NCI-H1048 (cell line): ENCODE measurements around the gene NXPH4.

Experiments used
- DNase-seq: peaks from one replicate; lab custom pipeline; 2025; lab: John Stamatoyannopoulos, UW

Gene NXPH4

GRCh38 chr12:57203791-57204190 lies 12.8 kb upstream of the NXPH4 start:
- no peak for DNase-seq

GRCh38 chr12:57204454-57204853 lies 12.1 kb upstream of the NXPH4 start:
- no peak for DNase-seq

DNA sequence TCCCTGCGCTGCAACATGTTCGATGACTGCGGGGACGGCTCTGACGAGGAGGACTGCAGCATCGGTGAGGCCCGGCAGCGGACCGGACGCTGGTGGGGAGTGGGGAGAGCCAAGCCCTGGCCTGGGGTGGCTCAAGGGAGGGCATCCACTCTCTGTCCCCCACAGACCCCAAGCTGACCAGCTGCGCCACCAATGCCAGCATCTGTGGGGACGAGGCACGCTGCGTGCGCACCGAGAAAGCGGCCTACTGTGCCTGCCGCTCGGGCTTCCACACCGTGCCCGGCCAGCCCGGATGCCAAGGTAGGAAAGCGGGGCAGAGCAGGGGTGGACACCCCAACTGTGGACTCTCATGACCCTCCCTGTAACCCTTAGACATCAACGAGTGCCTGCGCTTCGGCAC lies 11.4 kb upstream of the NXPH4 start:
- DNase-seq = no peak

DNA sequence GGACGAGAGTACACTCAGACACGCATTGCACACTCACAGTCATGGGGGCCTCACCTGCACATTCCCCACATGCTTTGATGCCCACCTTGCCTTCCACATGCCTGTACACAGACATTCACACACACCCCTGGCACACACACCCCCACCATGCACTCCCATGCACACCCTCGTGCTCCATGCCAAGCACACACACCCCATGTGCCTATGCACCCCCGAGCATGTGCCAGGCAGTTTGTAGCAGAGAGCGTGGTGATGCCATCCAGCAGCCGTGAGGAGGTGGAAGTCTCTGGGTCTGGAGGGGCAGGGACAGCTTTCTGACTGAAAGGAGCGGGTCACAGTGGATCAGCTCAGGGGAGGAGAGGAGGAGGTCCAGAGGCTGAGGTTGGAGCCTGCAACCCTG lies 10.7 kb upstream of the NXPH4 start:
- no peak for DNase-seq

DNA sequence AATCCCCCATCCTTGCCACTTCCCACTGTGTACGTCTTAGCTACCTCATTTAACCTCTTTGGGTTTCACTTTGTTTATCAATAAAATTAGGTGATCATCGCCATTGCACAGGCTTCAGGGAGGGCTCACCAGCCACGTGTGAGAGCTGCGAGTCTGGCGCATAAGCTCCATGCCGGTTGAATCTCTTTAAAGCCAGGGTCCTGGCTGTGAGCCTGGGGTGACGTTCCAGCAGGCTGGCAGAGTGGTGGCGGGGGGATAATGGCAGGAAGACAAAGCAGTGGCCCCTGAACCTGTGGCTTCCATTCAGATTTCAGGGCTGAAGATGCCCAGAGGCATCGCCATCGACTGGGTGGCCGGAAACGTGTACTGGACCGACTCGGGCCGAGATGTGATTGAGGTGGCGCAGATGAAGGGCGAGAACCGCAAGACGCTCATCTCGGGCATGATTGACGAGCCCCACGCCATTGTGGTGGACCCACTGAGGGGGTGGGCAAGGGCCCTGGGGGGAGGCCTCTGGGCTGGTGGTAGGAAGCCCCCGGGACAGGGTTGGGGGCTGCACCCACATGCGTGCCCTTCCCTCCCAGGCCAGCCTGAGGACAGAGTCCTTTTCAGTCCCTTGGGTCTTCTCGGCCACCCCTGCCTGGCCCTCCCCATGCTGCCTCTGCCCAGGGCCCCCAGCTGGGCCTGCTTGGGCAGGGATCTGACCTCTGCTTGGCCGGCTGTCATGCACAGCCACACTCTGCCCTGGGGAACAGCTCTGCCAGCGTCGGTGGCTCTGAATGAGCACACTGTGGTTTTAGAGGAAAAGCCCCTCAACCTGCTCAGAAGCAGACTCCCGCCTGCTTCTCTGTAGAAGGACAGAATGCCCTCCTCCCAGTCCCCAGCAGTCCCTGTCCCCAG lies 8.6 kb upstream of the NXPH4 start:
- DNase-seq = no peak

- no peak for DNase-seq
These were observed 7.8 kb upstream of the NXPH4 start for GRCh38 chr12:57208631-57209282.

GRCh38 chr12:57209916-57210315 lies 6.7 kb upstream of the NXPH4 start:
- DNase-seq = no peak

GRCh38 chr12:57210461-57210860 lies 6.1 kb upstream of the NXPH4 start:
- DNase-seq = no peak

DNA sequence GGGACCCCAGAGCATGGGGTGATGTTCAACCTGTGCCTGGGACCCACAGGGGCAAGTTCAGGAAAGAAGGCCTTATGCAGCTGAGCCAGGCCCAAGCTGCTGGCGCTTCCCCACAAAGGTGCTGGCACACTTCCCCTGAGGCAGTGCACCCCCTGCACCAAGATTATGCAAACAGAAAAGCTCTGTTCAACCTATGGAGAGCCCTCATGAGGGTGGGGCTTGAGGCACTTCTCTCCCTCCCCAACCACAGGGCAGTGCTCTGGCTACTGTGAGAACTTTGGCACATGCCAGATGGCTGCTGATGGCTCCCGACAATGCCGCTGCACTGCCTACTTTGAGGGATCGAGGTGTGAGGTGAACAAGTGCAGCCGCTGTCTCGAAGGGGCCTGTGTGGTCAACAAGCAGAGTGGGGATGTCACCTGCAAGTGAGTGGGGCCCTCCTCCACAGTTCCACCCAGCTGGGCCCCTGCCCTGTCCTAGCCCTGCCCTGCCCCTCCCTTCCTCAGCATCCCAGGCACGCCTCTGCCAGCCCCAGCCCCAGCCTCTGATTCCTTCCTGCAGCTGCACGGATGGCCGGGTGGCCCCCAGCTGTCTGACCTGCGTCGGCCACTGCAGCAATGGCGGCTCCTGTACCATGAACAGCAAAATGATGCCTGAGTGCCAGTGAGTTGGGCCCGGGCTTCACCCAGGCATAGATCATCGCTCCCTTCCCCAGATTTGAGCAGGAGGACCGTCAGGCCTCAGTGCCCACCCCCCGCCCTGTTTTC lies 5.5 kb upstream of the NXPH4 start:
- no peak for DNase-seq

DNA sequence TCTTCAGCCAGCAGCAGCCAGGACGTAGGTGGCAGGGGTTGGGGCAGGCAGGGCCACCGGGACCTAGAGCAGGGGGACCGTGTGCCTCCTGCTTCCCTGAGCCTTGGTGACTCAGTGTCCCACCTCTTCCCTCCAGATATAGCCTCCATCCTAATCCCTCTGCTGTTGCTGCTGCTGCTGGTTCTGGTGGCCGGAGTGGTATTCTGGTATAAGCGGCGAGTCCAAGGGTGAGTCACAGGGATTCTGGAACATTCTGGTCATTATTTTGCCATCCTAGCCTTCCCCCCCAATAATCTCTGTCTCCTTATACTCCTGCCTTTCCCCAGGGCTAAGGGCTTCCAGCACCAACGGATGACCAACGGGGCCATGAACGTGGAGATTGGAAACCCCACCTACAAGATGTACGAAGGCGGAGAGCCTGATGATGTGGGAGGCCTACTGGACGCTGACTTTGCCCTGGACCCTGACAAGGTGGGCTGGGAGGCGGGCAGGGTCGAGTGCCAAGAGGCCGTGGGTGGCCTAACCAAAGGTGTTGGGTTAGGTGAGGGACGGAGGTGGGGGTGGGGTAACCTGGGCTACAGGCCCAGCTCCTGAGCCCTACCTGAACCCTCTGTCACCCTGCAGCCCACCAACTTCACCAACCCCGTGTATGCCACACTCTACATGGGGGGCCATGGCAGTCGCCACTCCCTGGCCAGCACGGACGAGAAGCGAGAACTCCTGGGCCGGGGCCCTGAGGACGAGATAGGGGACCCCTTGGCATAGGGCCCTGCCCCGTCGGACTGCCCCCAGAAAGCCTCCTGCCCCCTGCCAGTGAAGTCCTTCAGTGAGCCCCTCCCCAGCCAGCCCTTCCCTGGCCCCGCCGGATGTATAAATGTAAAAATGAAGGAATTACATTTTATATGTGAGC lies 4.5 kb upstream of the NXPH4 start:
- no peak for DNase-seq

GRCh38 chr12:57212701-57213057 lies 3.9 kb upstream of the NXPH4 start:
- DNase-seq = no peak

GRCh38 chr12:57213058-57213715 lies 3.4 kb upstream of the NXPH4 start:
- DNase-seq = peak; percentile 74

- DNase-seq = no peak
These were observed 2.7 kb upstream of the NXPH4 start for GRCh38 chr12:57213763-57214397.

- DNase-seq = no peak
These were observed 2.2 kb upstream of the NXPH4 start for GRCh38 chr12:57214398-57214781.

DNA sequence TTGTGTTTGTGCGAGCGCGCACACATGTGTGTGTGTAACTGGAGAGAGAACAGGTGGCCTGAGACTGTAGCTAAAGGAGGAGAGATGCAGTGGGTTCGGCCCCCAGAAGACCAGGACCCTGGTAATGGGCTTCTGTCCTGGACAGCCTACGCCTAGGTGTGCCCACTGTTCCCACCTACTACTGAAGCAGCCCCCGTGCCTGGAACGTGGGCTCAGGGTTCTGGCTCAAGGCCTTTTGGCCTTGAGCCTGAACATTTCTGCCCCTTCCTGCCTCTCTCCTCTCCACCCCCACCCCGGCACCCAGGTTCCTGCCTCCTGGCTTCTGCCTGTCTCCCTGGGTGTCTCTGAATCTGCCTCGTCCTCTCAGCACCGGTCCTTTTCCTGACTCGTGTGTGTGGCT lies 1.5 kb upstream of the NXPH4 start:
- no peak for DNase-seq

- DNase-seq = no peak
These were observed 953 bp upstream of the NXPH4 start for GRCh38 chr12:57215668-57216013.

- DNase-seq = no peak
These were observed 606 bp downstream of the NXPH4 start for GRCh38 chr12:57216921-57217879.

DNA sequence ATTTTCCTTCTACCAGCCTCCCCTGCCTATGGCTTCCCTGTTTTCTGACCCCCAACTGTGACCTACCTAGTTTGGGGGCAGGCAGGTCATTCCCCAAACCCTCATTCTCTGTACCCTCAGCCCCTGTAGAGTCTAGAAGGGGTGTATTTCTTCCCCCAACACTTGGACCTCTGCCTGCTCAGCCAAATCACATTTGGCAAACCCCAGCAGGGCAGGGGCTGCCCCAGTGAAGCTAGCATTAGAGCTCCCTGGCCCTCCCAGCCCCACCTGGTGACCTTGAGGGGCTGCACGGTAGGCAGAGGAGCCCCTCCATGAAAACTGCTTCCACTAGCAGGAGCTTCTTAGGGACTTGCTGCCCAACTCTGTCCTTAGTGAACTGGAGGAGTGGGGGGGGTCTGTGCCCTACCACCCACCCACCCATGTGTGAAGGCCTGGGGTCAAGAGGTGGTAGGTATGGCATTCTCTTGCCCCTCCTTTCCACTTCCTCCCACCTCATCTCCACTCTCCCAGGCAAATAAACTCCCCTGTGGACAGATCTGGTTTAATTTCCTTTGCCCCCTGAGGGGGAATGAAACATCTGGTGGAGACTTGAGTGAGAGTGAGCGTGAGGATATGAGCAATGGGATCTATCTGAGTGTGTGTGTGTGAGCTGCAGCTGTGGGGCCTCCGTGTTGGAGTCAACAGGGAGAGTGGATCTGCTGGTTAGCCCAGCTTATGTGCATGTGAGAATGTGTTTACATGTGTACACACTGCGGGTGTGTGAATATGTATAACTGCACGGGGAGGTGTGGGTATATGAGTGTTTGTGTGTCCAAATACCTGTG lies 1.6 kb downstream of the NXPH4 start:
- no peak for DNase-seq
